Limb (tissue), 2 donors: ENCODE measurements around the gene C2orf49.

Experiments
- DNase-seq, 2 donors: peaks; one replicate each; pipeline ENCODE4 v3.0.0-alpha.2; 2016; ENCODE audit errors: extremely low spot score in 2 of 2

C2orf49 gene

DNA sequence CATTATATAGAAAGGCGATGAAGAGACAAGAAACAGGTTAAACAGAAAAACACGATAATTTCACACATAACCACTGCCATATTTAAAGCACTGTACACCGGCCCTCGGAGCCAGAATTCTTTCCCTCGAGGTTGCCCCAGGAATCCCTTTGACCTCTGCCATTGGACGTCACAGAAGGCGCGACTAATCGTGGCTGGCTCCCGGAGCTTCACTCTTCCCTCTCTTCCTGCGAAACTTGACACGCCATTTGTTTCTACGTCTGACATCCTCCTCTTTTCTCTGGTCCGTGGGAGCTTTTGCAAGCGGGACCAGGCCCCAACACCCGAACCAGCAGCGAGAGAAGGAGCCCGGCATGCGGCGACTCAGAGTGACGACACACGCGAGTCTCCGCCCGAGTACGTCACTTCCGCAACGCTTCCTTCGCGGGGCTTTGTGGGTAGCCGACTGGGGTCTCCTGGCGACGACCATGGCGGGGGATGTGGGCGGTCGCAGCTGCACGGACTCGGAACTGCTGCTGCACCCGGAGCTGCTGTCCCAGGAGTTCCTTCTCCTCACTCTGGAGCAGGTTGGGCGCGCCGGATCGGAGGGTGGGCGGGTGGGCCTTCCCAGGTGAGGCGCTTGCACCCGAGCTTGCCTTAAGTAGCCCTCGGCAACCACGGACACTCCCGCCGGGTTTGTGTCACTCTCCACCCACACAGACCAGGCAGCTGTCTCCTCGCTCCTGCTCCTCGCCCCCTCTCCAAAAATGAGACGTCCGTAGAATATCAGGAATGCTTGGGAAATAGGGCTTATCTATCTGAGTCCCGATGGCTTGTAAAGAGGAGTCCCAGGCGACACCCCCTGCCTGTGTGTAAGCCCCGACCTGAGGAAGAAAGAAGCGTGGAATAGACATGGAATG, at the start of gene C2orf49:
Gene C2orf49 (plus strand): TSS at position 419 of the 898 bp plus-strand sequence. CDS start 48 bp downstream, at position 467.
- DNase-seq: peak; percentile 94 to 95

DNA sequence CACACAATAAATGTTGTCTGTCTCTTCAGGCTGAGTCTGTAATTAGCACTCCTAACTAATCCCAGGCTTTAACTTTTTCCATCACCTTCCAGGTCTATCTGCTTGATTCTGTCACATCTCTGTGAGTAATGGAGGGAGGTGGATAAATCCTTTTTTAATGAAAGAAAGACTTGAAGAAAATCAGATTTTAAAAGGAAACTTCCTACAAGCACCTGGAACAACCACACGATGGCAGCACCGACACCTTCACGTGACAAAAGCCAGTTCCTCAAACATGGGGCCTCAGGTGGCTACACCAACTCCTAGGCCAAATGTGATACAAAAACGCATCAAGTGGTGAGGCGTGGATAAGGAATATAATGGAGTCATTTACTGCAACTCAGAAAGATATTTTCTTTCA, 49.6 kb upstream of the C2orf49 start:
- peak in 1 of 2 donors; percentile 39 for DNase-seq

DNA sequence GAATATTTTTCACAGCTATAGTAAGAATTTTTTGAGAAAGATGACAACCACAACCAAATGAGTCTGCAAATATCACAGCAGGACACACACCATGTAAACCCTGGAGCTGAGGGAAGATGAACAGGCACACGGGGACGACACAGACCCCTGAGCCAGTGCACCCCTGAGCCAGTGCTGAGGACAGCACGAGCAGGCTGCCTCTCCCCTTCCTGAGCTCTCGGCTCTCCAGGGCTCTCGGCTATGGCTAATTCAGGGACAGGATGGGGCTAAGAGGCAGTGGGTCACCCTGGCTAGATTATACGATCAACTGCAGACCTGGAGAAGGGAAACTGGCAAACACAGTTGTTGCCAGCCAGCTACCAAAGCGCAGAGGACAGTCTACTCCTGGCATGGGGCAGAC, 49.2 kb upstream of the C2orf49 start:
- DNase-seq: no peak

GRCh38 chr2:105290981-105291660, 46.2 kb upstream of the C2orf49 start:
- no peak for DNase-seq

- no peak for DNase-seq
Observed at GRCh38 chr2:105291981-105292380, 45.4 kb upstream of the C2orf49 start.

GRCh38 chr2:105294046-105294445, 43.3 kb upstream of the C2orf49 start:
- DNase-seq: no peak

GRCh38 chr2:105294844-105295481, 42.4 kb upstream of the C2orf49 start:
- peak; percentile 60 to 73 for DNase-seq

DNA sequence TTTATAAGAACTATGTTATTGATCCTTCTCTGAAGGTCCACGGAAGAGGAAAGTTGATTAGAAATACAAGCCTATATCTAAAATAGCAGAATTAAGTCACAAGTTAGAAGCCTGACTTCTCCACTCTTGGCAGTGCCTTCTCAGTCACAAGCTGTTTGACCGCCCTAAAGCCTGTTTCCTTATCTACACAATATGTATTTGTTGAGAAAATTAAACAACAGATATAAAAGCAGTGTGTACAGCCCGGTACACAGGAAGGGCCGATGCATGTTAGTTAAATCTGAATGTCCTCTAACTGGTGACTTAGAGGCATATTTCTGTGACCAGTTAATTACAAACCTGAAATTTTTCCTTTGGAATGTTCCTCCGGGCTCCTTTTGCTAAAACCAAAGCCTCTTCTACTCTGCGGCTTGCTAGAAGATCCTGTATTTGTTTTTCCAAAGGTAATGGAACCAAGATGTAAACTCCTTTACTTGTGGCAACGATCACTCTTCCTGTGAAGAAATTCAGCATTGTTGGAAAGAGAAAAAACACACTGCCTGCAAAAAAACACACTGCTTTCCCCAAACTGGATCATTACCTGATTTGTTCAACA, 41.2 kb upstream of the C2orf49 start:
- DNase-seq: no peak

- no peak for DNase-seq
Observed at GRCh38 chr2:105297216-105297615, 40.1 kb upstream of the C2orf49 start.

GRCh38 chr2:105298017-105298416, 39.3 kb upstream of the C2orf49 start:
- no peak for DNase-seq

DNA sequence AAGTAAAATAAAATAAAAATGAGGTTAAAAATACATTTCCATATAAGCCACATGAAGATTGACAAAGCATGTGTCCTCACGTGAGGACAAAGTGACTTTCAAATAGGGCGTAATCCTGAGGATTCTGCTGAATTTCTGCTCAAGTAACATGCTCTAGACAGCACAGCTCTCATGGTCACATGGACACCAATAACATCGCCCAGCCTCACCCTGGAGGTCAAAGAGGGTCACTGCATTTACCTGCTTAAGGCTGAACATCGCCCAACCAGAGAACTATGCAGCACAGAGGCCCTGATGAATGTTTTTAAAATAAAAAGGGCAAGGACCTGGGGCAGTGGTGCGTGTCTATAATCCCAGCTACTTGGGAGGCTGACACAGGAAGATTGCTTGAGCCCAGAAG, 38.0 kb upstream of the C2orf49 start:
- no peak for DNase-seq

DNA sequence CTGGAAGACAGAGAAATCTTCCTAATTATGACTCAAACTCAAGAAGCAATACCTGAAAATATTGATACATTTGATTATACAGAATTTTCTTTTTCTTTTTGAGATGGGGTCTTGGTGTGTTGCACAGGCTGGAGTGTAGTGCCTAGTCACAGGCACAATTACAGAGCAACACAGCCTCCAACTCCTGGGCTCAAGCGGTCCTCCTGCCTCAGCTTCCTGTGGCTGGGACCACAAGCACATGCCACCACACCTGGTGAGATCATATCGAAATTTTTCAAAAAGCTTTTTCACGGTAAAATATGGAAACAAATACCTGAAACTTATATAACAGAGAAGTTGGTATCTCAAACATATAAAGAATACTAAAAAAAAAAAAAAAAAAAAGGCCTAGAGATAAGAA, 35.7 kb upstream of the C2orf49 start:
- no peak for DNase-seq

GRCh38 chr2:105307146-105307545, 30.2 kb upstream of the C2orf49 start:
- no peak for DNase-seq

DNA sequence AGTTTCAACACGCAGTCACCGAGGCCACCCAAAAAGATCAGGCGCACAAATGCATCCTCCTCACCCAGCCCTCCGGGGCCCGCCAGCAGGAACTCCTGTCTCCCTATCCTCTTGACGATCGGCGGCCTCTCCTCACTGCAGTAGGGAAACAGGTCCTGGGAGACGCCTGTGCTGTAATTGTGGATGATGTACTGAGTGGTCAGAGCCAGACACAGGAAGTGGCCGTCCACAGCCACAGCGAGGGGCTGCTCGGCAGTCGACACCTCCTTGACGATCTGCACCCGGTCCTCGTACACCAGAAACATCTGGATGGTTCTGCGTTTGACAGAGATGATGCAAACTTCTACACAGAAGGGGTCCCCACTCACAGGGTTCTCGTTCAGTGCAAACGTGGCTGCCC, 29.8 kb upstream of the C2orf49 start:
- no peak for DNase-seq

GRCh38 chr2:105307962-105308361, 29.4 kb upstream of the C2orf49 start:
- no peak for DNase-seq

GRCh38 chr2:105308382-105309146, 28.8 kb upstream of the C2orf49 start:
- no peak for DNase-seq

DNA sequence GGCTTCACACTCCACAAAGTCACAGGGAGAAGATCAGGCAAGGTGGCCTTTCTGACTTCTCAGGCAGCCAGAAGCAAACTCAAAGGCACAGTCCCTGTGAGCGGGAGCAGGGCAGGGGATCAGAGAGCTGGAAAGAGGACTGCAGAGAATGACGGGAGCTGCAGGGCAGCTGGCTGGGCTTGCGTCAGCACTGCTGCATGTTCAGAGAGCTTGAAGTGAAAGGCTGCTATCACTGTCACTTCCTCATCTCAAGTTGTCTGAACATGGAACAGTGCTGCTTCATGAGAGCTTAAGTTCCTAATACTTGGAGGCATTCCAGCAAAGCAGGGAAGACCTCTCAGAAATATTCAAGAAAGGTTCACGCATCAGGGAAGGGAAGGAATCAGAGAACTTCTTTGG, 28.2 kb upstream of the C2orf49 start:
- DNase-seq: no peak

DNA sequence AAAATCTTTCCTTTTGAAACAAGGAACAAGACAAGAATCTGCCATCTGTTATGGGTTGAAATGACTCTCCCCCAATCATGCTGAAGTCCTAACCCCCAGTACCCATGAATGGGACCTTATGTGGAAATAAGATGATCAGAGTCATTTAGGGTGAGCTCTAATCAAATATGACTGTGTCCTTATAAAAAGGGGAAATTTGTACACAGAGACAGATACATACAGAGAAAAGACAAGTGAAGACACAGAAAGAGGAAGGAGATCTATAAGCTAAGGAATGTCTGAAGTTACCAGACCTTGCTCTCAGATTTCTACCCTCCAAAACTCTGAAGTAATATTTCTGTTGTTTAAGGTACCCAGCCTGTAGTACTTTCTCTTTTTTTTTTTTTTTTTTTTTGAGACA, 23.5 kb upstream of the C2orf49 start:
- no peak for DNase-seq

GRCh38 chr2:105315314-105315713, 22.0 kb upstream of the C2orf49 start:
- DNase-seq: no peak

DNA sequence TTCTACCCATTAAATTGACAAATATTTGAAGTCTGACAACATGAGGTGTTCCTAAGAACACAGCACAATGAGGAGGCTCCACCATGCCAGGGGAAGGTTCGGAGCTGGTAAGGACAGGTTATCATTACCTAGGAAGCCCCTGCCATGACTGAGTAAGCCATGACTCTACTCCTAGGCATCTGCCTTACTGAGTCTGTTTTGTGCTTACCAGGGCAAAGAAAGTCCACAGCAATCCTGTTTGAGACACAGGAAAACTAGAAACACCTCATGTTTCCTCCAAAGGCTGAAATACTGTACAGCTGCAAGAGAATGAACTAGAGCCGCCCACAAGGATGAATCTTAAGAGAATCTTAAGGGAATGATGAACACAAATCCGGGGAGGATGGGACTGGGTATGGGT, 19.4 kb upstream of the C2orf49 start:
- DNase-seq: no peak

DNA sequence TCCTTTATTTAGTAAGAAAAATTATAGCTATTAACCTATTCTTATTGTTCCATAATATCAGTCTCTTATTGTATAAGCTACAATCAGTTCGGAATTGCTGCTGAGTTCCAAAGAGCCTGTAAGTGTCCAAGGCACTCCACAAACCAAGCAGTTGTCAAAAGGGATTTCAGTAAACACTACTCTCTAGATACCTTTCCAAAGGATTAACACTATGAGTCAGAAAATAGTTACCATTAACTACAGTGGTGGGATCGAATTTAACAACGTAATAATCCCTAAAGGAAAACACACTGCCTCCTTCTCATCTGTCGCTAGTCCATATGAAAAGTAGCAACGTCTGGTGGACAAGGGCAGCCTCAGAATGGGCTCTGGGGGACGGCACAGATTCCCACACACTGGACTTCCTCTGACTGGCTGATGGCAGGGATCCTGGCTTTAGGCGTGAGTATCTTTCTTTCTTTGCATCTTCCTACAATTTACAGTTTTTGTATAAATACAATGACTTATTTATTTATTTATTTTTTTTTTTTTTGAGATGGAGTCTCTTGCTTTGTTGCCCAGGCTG, 16.6 kb upstream of the C2orf49 start:
- DNase-seq: no peak
